Measurements from ENCODE around the gene PSAT1.

DNA sequence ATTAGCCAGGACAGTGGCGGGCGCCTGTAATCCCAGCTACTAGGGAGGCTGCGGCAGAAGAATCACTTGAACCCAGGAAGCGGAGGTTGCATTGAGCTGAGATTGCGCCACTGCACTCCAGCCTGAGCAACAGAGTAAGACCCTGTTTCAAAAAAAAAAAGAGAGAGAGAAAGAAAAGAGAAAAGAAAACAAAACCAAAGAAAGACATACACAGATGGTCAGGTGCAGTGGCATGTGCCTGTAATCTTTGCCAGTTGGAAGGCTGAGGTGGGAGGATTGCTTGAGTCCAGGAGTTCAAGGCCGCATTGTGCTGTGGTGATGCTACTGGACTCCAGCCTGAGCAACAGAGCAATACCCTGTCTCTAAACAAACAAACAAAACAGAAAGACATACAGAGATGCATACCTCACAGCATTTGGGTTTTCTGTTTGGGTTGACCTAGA is 10.0 kb upstream of the PSAT1 start:
- TF ChIP-seq, protein P1, sequence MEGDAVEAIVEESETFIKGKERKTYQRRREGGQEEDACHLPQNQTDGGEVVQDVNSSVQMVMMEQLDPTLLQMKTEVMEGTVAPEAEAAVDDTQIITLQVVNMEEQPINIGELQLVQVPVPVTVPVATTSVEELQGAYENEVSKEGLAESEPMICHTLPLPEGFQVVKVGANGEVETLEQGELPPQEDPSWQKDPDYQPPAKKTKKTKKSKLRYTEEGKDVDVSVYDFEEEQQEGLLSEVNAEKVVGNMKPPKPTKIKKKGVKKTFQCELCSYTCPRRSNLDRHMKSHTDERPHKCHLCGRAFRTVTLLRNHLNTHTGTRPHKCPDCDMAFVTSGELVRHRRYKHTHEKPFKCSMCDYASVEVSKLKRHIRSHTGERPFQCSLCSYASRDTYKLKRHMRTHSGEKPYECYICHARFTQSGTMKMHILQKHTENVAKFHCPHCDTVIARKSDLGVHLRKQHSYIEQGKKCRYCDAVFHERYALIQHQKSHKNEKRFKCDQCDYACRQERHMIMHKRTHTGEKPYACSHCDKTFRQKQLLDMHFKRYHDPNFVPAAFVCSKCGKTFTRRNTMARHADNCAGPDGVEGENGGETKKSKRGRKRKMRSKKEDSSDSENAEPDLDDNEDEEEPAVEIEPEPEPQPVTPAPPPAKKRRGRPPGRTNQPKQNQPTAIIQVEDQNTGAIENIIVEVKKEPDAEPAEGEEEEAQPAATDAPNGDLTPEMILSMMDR (conservative IDR thresholded peaks at IDR 0.05; ENCODE audit: low read depth, low read length), result no peak
- no peak for TF ChIP-seq EZH2 (IDR thresholded peaks at IDR 0.05; ENCODE audit: low read length, unreplicated experiment)
